Endothelial cell (in vitro differentiated cells): Measurements from ENCODE around the gene SF3B1. TPM values are rescaled to one million over a fixed set of nuclear protein-coding genes. Genes with fewer than 3 reads are reported as not detected.

Source experiments
- DNase-seq: peaks from one replicate; pipeline ENCODE4 v3.0.0; 2021; ENCODE audit warnings: low spot score
- H3K27ac Mint-ChIP-seq: one replicate; pipeline ENCODE4 v1.8.0; 2021; ENCODE audit warnings: mixed read lengths, inconsistent platforms; ENCODE audit not compliant: unreplicated experiment
- H3K27me3 Mint-ChIP-seq: one replicate; pipeline ENCODE4 v1.8.0; 2021; ENCODE audit warnings: mild to moderate bottlenecking, moderate library complexity, mixed read lengths, inconsistent platforms; ENCODE audit not compliant: unreplicated experiment
- H3K36me3 Mint-ChIP-seq: one replicate; pipeline ENCODE4 v1.8.0; 2021; ENCODE audit warnings: mild to moderate bottlenecking, low read depth, mixed read lengths, inconsistent platforms; ENCODE audit not compliant: unreplicated experiment
- H3K4me1 Mint-ChIP-seq: one replicate; pipeline ENCODE4 v1.8.0; 2021; ENCODE audit warnings: mild to moderate bottlenecking, mixed read lengths, inconsistent platforms; ENCODE audit not compliant: unreplicated experiment
- H3K4me3 Mint-ChIP-seq: one replicate; pipeline ENCODE4 v1.8.0; 2021; ENCODE audit warnings: mild to moderate bottlenecking, mixed read lengths, inconsistent platforms; ENCODE audit not compliant: unreplicated experiment
- H3K9me3 Mint-ChIP-seq: one replicate; pipeline ENCODE4 v1.8.0; 2021; ENCODE audit warnings: mixed read lengths, inconsistent platforms; ENCODE audit not compliant: unreplicated experiment
- total RNA-seq: library from RNA; stranded (reverse); fragmentation: NEBNext Ultra II Directional; extraction: Animal tissue kit (Norgen Biotek cat#: 25700); gene quantifications from one replicate; pipeline ENCODE4 v1.2.1, GENCODE V29; 2021; ENCODE audit not compliant: unreplicated experiment
- TF ChIP-seq, protein P1 (sequence below): fragments of 200-600 bp; sonication (generic); IDR thresholded peaks from one replicate; pipeline ENCODE4 v1.5.0; 2021; ENCODE audit warnings: antibody characterized with exemption; ENCODE audit not compliant: unreplicated experiment

Gene SF3B1
- total RNA-seq, 1 donor from 2014 or later, result 401 TPM

DNA sequence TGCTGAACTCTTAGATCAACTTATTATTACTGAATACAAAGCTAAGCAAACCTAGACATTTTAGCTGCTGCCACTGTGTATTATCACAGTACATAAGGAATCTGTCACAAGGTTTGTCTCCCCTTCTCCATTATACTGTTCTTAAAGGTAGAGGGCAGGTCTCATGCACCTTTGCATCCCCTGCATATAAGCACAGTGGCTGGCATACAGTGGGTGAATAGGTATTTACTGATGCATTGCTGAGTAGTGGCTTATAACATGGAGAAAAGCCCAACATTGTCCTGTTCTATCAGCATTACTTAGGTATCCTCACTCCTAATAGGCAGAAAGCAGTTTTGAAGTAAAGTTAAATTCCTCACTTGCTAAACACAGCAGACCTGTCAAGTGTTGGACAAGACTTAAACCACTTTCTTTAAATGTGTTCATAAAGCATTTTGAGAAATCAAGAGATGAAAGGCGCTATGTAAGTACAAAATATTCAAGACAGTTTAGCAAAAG is 43.6 kb downstream of the SF3B1 start:
- peaks cover 19% of the 10 kb centered on the region for H3K36me3 Mint-ChIP-seq
- no peak for DNase-seq
- TF ChIP-seq, protein P1, sequence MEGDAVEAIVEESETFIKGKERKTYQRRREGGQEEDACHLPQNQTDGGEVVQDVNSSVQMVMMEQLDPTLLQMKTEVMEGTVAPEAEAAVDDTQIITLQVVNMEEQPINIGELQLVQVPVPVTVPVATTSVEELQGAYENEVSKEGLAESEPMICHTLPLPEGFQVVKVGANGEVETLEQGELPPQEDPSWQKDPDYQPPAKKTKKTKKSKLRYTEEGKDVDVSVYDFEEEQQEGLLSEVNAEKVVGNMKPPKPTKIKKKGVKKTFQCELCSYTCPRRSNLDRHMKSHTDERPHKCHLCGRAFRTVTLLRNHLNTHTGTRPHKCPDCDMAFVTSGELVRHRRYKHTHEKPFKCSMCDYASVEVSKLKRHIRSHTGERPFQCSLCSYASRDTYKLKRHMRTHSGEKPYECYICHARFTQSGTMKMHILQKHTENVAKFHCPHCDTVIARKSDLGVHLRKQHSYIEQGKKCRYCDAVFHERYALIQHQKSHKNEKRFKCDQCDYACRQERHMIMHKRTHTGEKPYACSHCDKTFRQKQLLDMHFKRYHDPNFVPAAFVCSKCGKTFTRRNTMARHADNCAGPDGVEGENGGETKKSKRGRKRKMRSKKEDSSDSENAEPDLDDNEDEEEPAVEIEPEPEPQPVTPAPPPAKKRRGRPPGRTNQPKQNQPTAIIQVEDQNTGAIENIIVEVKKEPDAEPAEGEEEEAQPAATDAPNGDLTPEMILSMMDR, result no peak
- H3K4me3 Mint-ChIP-seq, result peak overlapping the region; percentile 53
- H3K27ac Mint-ChIP-seq, result no peak overlapping the region
- no peaks in the 10 kb centered on the region for H3K4me1 Mint-ChIP-seq
- H3K27me3 Mint-ChIP-seq, result no peaks in the 10 kb centered on the region
- H3K9me3 Mint-ChIP-seq, result no peaks in the 10 kb centered on the region

DNA sequence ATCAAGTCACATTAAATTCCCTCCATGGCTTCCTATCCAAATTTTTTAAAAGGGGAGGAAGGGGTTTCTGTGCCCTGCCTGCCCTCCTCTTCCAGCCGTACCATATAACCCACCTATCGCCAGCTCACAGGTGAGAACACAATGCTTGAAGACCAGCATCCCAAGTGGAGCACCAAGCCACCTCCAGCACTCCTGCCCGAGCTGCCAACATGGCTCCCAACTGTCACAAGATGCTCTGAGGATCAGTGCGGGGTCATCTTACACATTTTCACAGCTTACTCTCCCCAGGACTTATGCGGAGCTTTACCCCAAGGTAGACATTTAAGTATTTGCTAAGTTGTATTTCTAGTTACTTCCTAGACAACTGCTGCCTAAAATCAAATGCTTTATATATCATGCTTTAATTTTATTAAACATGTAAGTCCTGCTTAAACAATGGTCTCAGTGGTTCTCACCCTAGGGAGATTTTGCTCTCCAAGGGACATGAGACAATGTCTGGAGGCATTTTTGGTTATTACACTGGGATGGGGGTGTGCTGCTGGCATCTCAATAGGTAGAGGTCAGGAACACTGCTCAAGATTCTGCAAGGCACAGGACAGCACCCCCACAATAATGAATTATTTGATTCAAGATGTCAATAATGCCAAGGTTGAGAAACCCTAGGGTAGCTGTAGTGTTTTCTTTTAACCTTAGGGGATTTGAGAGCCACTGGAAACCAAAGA is 45.8 kb downstream of the SF3B1 start:
- TF ChIP-seq, protein P1, result no peak
- no peak for DNase-seq
- Mint-ChIP-seq H3K4me1 (no peaks in the 10 kb centered on the region), H3K27me3 (no peaks in the 10 kb centered on the region), H3K36me3 (peaks cover 13% of the 10 kb centered on the region), H3K9me3 (no peaks in the 10 kb centered on the region), H3K27ac (no peak overlapping the region), H3K4me3 (no peak overlapping the region)

DNA sequence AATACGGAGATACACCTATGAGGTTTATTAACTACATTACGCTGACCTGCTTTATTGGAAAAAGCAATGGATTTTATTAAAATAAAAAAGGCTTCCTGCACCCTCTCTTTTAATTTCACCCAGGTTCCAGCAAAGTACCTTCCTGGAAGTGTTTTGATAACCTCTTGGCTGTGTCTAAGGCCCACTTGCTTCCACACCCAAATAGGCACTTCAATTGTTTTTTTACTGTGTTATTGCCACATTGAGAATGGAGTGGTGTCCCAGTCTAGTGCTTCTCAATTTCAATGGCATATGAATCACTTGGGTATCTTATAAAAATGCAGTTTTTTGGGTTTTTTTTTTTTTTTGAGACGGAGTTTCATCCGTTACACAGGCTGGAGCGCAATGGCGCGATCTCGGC is 47.6 kb downstream of the SF3B1 start:
- TF ChIP-seq, protein P1, result no peak
- Mint-ChIP-seq H3K27me3 (no peaks in the 10 kb centered on the region), H3K9me3 (no peaks in the 10 kb centered on the region), H3K36me3 (peaks cover 9% of the 10 kb centered on the region), H3K4me3 (no peak overlapping the region), H3K4me1 (no peaks in the 10 kb centered on the region), H3K27ac (no peak overlapping the region)
- no peak for DNase-seq

GRCh38 chr2:197386242-197386641 is 48.6 kb downstream of the SF3B1 start:
- Mint-ChIP-seq H3K4me3 (no peak overlapping the region), H3K9me3 (no peaks in the 10 kb centered on the region), H3K27me3 (peaks cover 1% of the 10 kb centered on the region), H3K36me3 (peaks cover 6% of the 10 kb centered on the region), H3K4me1 (no peaks in the 10 kb centered on the region), H3K27ac (no peak overlapping the region)
- TF ChIP-seq, protein P1, result no peak
- no peak for DNase-seq

DNA sequence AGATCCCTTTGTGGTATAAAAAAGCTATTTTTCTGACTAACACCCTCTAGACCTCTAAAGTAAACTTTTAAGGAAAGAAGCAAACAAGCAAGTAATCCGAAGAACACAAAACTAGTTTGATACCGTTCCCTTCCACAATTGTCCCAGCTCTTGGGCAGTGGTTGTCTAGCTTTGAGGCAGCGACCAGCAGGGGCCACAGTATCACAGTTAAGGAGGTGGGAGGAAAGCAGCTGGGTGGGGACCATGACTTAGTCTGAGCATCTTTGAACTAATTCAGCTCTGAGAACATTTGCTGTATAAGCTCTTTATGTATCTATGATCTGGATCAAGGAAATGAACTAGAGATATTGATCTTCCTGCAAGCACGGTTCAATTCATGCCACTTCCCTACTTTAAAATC is 51.0 kb downstream of the SF3B1 start:
- no peak overlapping the region for H3K27ac Mint-ChIP-seq
- no peak overlapping the region for H3K4me3 Mint-ChIP-seq
- TF ChIP-seq, protein P1, result no peak
- no peak for DNase-seq
- H3K9me3 Mint-ChIP-seq, result no peaks in the 10 kb centered on the region
- peaks cover 2% of the 10 kb centered on the region for H3K27me3 Mint-ChIP-seq
- no peaks in the 10 kb centered on the region for H3K36me3 Mint-ChIP-seq
- no peaks in the 10 kb centered on the region for H3K4me1 Mint-ChIP-seq
